Measurements from ENCODE around the gene HOXC4. TPM values are rescaled to one million over a fixed set of nuclear protein-coding genes. Genes with fewer than 3 reads are reported as not detected.

HOXC4 gene
- polyA plus RNA-seq, 3 donors: not detected

- H3K9ac ChIP-seq (ENCODE audit: insufficient read depth, low read length, poor library complexity, severe bottlenecking): no peak overlapping the region
- no peak overlapping the region for H3K27ac ChIP-seq (ENCODE audit: low read depth in 1 of 2, low read length in 2 of 2)
- H3K9me3 ChIP-seq (replicated peaks in 1 of 2; ENCODE audit: control insufficient read depth in 1 of 2, insufficient read depth in 1 of 2, low read length in 2 of 2): peaks cover 3 to 39% of the 10 kb centered on the region in 2 donors
- no peak overlapping the region for H2AFZ ChIP-seq (ENCODE audit: insufficient read depth, low read depth, low read length, poor library complexity, severe bottlenecking)
- Mint-ChIP-seq H3K27me3 (ENCODE audit: low read depth in 3 of 3) (peaks cover 95 to 99% (median 99%) of the 10 kb centered on the region in 3 donors), H3K27ac (no peak overlapping the region), H3K4me3 (peak overlapping the region in 1 of 2 donors; percentile 87), H3K4me1 (peaks cover 22% of the 10 kb centered on the region), H3K36me3 (peaks cover 0 to 8% of the 10 kb centered on the region in 2 donors), H3K9me3 (peaks cover 0 to 38% (median 12%) of the 10 kb centered on the region in 7 donors)
- H3K4me3 ChIP-seq (replicated peaks in 1 of 3; ENCODE audit: low read depth in 2 of 3, low read length in 3 of 3): no peak overlapping the region
- DNase-seq: no peak
- H3K79me2 ChIP-seq (ENCODE audit: insufficient read depth, low read length): no peaks in the 10 kb centered on the region
- intact Hi-C loops (cut with micrococcal nuclease): no loop called here
- 0% methylated on average over 1 of the region's 10 CpGs for WGBS (ENCODE audit: insufficient coverage)
- no peak for TF ChIP-seq CTCF (IDR thresholded peaks at IDR 0.05)
- H3K27me3 ChIP-seq (ENCODE audit: control insufficient read depth in 2 of 2, insufficient read depth in 2 of 2, low read length in 2 of 2): peaks cover 97 to 99% of the 10 kb centered on the region in 2 donors
- H3K36me3 ChIP-seq (replicated peaks in 1 of 2; ENCODE audit: control insufficient read depth in 1 of 2, insufficient read depth in 2 of 2, low read length in 2 of 2): no peaks in the 10 kb centered on the region
- H3K4me1 ChIP-seq (ENCODE audit: control insufficient read depth in 1 of 2, insufficient read depth in 2 of 2, low read length in 2 of 2): peaks cover 4 to 8% of the 10 kb centered on the region in 2 donors
- H4K20me1 ChIP-seq (ENCODE audit: insufficient read depth, low read length): no peaks in the 10 kb centered on the region
- no peak overlapping the region for H3K4me2 ChIP-seq (replicated peaks; ENCODE audit: extremely low read depth, low read length, poor library complexity, severe bottlenecking)
Measured at GRCh38 chr12:54052438-54053002, 1.1 kb upstream of the HOXC4 start.

- no peak for DNase-seq
- Mint-ChIP-seq H3K27me3 (ENCODE audit: low read depth in 3 of 3) (peaks cover 95 to 99% (median 99%) of the 10 kb centered on the region in 3 donors), H3K4me3 (peak overlapping the region; percentile 61 to 87), H3K27ac (peak overlapping the region in 1 of 7 donors; percentile 13), H3K36me3 (peaks cover 0 to 4% of the 10 kb centered on the region in 2 donors), H3K9me3 (peaks cover 0 to 31% (median 12%) of the 10 kb centered on the region in 7 donors), H3K4me1 (peaks cover 22% of the 10 kb centered on the region)
- Histone ChIP-seq H3K9ac (ENCODE audit: insufficient read depth, low read length, poor library complexity, severe bottlenecking) (no peak overlapping the region), H3K36me3 (replicated peaks in 1 of 2; ENCODE audit: control insufficient read depth in 1 of 2, insufficient read depth in 2 of 2, low read length in 2 of 2) (no peaks in the 10 kb centered on the region), H3K27ac (ENCODE audit: low read depth in 1 of 2, low read length in 2 of 2) (no peak overlapping the region), H3K4me3 (replicated peaks in 1 of 3; ENCODE audit: low read depth in 2 of 3, low read length in 3 of 3) (peak overlapping the region; percentile 5 to 58 (median 32)), H4K20me1 (ENCODE audit: insufficient read depth, low read length) (no peaks in the 10 kb centered on the region), H2AFZ (ENCODE audit: insufficient read depth, low read depth, low read length, poor library complexity, severe bottlenecking) (peak overlapping the region; percentile 50), H3K4me2 (replicated peaks; ENCODE audit: extremely low read depth, low read length, poor library complexity, severe bottlenecking) (peak overlapping the region; percentile 60), H3K79me2 (ENCODE audit: insufficient read depth, low read length) (no peaks in the 10 kb centered on the region), H3K9me3 (replicated peaks in 1 of 2; ENCODE audit: control insufficient read depth in 1 of 2, insufficient read depth in 1 of 2, low read length in 2 of 2) (peaks cover 3 to 39% of the 10 kb centered on the region in 2 donors), H3K27me3 (ENCODE audit: control insufficient read depth in 2 of 2, insufficient read depth in 2 of 2, low read length in 2 of 2) (peaks cover 97 to 99% of the 10 kb centered on the region in 2 donors), H3K4me1 (ENCODE audit: control insufficient read depth in 1 of 2, insufficient read depth in 2 of 2, low read length in 2 of 2) (peaks cover 4 to 8% of the 10 kb centered on the region in 2 donors)
- no peak for TF ChIP-seq CTCF (IDR thresholded peaks at IDR 0.05)
- intact Hi-C loops (cut with micrococcal nuclease): no loop called here
- WGBS (ENCODE audit: insufficient coverage): 3% methylated on average over 6 of the region's 22 CpGs
Measured at GRCh38 chr12:54053003-54053750, 458 bp upstream of the HOXC4 start.

Data from CD14-positive monocyte (primary cell).